Measurements from ENCODE around the gene GLRX. TPM values are rescaled to one million over a fixed set of nuclear protein-coding genes. Genes with fewer than 3 reads are reported as not detected.

The GLRX gene
- polyA plus RNA-seq, 1 donor (not counting 4 experiments of a cell fraction or from before 2014, with no cell fraction given): 15.6 TPM

DNA sequence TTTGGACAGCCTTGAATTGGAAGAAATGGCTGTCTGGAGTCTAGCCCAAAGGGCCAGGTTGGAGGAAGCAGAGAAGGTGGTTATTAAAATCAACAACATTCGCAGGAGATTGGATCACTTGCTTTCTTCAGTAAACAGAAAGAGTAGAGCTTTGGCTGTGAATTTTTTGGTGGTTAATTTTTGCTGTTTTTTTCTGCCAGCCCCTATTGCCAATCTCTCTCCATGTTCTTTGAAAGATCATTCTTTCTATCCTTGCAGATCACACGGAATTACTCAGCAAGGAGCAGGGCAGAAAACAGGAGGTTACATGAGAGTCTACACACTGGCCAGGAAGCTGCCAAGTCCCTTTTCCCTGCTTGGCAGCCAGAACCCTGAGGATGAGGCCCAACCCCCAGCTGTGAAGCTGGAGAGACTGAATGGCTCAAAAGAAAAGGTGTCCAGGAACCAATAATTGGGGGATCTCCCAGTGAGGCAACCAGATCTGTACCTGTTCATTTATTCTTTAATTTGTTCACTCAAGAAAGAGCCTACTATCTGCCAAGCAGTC is 13.0 kb downstream of the GLRX start:
- no peak for TF ChIP-seq EZH2 (IDR thresholded peaks at IDR 0.05; ENCODE audit: low read length)
- TF ChIP-seq, protein P1, sequence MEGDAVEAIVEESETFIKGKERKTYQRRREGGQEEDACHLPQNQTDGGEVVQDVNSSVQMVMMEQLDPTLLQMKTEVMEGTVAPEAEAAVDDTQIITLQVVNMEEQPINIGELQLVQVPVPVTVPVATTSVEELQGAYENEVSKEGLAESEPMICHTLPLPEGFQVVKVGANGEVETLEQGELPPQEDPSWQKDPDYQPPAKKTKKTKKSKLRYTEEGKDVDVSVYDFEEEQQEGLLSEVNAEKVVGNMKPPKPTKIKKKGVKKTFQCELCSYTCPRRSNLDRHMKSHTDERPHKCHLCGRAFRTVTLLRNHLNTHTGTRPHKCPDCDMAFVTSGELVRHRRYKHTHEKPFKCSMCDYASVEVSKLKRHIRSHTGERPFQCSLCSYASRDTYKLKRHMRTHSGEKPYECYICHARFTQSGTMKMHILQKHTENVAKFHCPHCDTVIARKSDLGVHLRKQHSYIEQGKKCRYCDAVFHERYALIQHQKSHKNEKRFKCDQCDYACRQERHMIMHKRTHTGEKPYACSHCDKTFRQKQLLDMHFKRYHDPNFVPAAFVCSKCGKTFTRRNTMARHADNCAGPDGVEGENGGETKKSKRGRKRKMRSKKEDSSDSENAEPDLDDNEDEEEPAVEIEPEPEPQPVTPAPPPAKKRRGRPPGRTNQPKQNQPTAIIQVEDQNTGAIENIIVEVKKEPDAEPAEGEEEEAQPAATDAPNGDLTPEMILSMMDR (optimal IDR thresholded peaks at IDR 0.05 in 1 of 3, IDR thresholded peaks at IDR 0.05 in 1 of 3, conservative IDR thresholded peaks at IDR 0.05 in 1 of 3; ENCODE audit: extremely low read depth in 1 of 3, insufficient read depth in 2 of 3, low read length in 3 of 3): no peak
- Histone ChIP-seq H3K9me1 (ENCODE audit: control insufficient read depth, extremely low read depth, insufficient read depth, low read length) (no peaks in the 10 kb centered on the region), H3K36me3 (ENCODE audit: control insufficient read depth in 2 of 2, extremely low read depth in 1 of 2, insufficient read depth in 2 of 2, low read length in 2 of 2) (no peaks in the 10 kb centered on the region), H3K4me2 (ENCODE audit: control insufficient read depth, extremely low read depth, insufficient read depth, low read depth, low read length) (no peak overlapping the region), H3K9ac (ENCODE audit: control insufficient read depth, extremely low read depth, insufficient read depth, low read length) (no peak overlapping the region), H3K27ac (ENCODE audit: control insufficient read depth, insufficient read depth, low read length) (no peak overlapping the region), H3K79me2 (ENCODE audit: control insufficient read depth, insufficient read depth, low read length) (no peaks in the 10 kb centered on the region), H3K27me3 (ENCODE audit: control insufficient read depth, extremely low read depth, insufficient read depth, low read length) (no peaks in the 10 kb centered on the region), H2AFZ (ENCODE audit: control insufficient read depth, low read length) (no peak overlapping the region), H3K9me3 (ENCODE audit: control insufficient read depth, low read depth, low read length) (no peaks in the 10 kb centered on the region), H4K20me1 (ENCODE audit: control insufficient read depth, extremely low read depth, insufficient read depth, low read length) (no peaks in the 10 kb centered on the region), H3K4me3 (ENCODE audit: control insufficient read depth in 2 of 3, extremely low read depth in 1 of 3, insufficient read depth in 2 of 3, low read depth in 1 of 3, low read length in 3 of 3) (no peak overlapping the region), H3K4me1 (ENCODE audit: control insufficient read depth, extremely low read depth, insufficient read depth, low read length) (peaks cover 21% of the 10 kb centered on the region)
- DNase-seq (ENCODE audit: low read depth, low spot score): no peak
- dilution Hi-C loops (cut with MboI; ENCODE audit: extremely low pct_ligation_motif_present, low sequenced_read_pairs): no loop called here
- no peak for FAIRE-seq

GRCh38 chr5:95808686-95809413 is 13.7 kb downstream of the GLRX start:
- FAIRE-seq (no peak), DNase-seq (ENCODE audit: low read depth, low spot score) (no peak)
- Histone ChIP-seq H2AFZ (ENCODE audit: control insufficient read depth, low read length) (no peak overlapping the region), H4K20me1 (ENCODE audit: control insufficient read depth, extremely low read depth, insufficient read depth, low read length) (no peaks in the 10 kb centered on the region), H3K9ac (ENCODE audit: control insufficient read depth, extremely low read depth, insufficient read depth, low read length) (no peak overlapping the region), H3K4me3 (ENCODE audit: control insufficient read depth in 2 of 3, extremely low read depth in 1 of 3, insufficient read depth in 2 of 3, low read depth in 1 of 3, low read length in 3 of 3) (no peak overlapping the region), H3K4me1 (ENCODE audit: control insufficient read depth, extremely low read depth, insufficient read depth, low read length) (peaks cover 21% of the 10 kb centered on the region), H3K9me1 (ENCODE audit: control insufficient read depth, extremely low read depth, insufficient read depth, low read length) (no peaks in the 10 kb centered on the region), H3K9me3 (ENCODE audit: control insufficient read depth, low read depth, low read length) (no peaks in the 10 kb centered on the region), H3K36me3 (ENCODE audit: control insufficient read depth in 2 of 2, extremely low read depth in 1 of 2, insufficient read depth in 2 of 2, low read length in 2 of 2) (no peaks in the 10 kb centered on the region), H3K4me2 (ENCODE audit: control insufficient read depth, extremely low read depth, insufficient read depth, low read depth, low read length) (peak overlapping the region; percentile 18), H3K27ac (ENCODE audit: control insufficient read depth, insufficient read depth, low read length) (no peak overlapping the region), H3K27me3 (ENCODE audit: control insufficient read depth, extremely low read depth, insufficient read depth, low read length) (no peaks in the 10 kb centered on the region), H3K79me2 (ENCODE audit: control insufficient read depth, insufficient read depth, low read length) (no peaks in the 10 kb centered on the region)
- no peak for TF ChIP-seq EZH2 (IDR thresholded peaks at IDR 0.05; ENCODE audit: low read length)
- TF ChIP-seq, protein P1 (optimal IDR thresholded peaks at IDR 0.05 in 1 of 3, IDR thresholded peaks at IDR 0.05 in 1 of 3, conservative IDR thresholded peaks at IDR 0.05 in 1 of 3; ENCODE audit: extremely low read depth in 1 of 3, insufficient read depth in 2 of 3, low read length in 3 of 3): no peak
- dilution Hi-C loops (cut with MboI; ENCODE audit: extremely low pct_ligation_motif_present, low sequenced_read_pairs): no loop called here
